ENCODE results near the gene GFRAL.
"Not testable (repeated sequence)": the region's sequence is repeated elsewhere in the genome, so short reads cannot be mapped to it uniquely, and the experiment has no call there.

The GFRAL gene, protein sequence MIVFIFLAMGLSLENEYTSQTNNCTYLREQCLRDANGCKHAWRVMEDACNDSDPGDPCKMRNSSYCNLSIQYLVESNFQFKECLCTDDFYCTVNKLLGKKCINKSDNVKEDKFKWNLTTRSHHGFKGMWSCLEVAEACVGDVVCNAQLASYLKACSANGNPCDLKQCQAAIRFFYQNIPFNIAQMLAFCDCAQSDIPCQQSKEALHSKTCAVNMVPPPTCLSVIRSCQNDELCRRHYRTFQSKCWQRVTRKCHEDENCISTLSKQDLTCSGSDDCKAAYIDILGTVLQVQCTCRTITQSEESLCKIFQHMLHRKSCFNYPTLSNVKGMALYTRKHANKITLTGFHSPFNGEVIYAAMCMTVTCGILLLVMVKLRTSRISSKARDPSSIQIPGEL

GRCh38 chr6:55327169-55327568, at the start of gene GFRAL:
Gene GFRAL, plus strand, starts transcription at chr6:55327469. Its CDS starts 86 bp downstream, at chr6:55327555.
- DNase-seq = no peak

GRCh38 chr6:55277646-55278045, 49.6 kb upstream of the GFRAL start:
- no peak for DNase-seq

DNA sequence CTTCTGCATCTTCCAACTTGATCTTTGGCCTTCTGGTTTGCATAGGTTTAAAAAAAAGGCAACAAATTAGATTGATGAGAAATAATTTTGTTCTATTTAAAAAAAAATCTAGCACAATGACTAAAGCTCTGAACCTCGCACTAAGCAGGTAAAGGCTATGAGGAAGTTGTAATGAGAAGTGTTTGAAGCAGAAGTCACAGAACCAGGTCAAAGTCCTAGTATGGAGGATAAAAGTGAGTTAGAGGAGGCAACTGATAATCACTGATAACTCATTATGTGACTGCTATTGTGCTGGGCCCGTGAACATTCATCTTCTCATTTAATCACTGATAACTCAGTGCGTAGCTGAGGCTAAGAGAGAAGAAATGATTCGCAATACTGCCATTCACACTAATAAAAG, 46.1 kb upstream of the GFRAL start:
- no peak for DNase-seq

- DNase-seq = no peak
Measured at GRCh38 chr6:55282115-55282514, 45.2 kb upstream of the GFRAL start.

GRCh38 chr6:55286824-55287223, 40.4 kb upstream of the GFRAL start:
- no peak for DNase-seq

GRCh38 chr6:55290736-55291135, 36.5 kb upstream of the GFRAL start:
- no peak for DNase-seq

DNA sequence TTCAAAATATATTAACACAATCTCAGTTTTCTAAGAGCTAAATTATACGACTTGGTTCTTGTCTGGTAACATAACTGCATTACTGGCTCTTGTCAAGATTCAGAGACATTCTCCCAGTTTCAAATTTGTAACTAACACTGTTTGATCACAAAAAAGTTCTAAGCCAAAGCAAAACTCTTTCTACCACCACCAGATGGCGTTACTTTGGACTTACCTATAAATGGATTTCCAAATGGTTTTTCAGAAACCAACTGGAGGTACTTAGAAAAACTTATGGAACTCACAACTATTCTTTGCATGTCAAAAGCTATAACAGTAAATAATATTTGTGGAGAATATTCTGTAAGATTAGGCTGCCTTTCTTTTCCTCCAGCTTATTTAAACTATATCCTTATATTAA, 34.2 kb upstream of the GFRAL start:
- no peak for DNase-seq

GRCh38 chr6:55297214-55297613, 30.1 kb upstream of the GFRAL start:
- DNase-seq = not testable (repeated sequence)

DNA sequence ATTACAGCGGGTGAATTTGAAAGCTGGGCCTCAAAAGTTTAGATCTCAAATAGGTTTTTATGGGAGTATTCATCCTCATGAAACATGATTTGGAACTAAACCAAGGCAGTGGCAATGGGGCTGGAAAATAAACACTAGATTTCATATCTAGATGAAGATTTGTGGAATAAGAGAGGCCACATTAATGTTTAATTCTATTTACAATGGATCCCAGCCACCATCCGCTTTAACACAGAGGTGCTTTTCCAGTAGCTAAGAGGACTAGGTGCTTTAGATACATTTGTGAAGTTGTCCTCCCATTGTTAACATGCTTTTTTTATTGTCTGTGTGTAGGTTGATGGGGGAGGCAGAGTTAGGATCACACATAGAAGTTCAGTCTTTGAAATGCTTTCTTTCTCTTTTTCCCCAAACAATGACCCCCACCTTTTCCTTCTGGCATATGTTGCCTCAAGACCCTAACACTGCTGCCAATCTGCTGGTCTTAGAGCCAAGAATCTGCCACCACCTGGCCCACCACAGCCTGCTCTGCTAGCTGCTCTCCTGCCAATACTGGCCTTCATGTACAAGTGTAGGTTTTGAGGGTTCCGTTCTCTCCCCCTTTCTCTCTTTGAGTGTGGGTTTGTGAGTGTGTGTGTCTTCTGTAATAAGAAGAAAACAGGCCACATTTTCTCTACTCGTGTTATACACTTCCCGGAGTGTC, 27.8 kb upstream of the GFRAL start:
- peak; percentile 96 for DNase-seq

DNA sequence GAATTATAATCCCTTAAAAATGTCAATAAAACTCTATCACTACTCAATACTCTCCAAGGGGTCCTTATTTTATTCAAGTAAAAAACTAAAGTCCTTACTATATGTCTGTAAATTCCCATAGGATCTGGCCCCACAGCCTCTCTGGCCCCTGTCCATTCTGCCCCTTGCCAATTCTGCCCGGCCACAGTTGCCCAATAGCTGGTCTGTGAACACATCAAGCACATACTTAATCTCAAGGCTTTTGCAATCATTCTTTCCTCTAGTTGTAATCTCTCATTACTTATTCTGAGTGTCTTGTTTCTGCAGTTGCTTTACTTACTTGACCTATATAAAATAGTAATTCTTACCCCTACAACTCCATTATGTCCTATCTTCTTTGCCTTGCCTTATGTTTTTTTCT, 22.5 kb upstream of the GFRAL start:
- no peak for DNase-seq

GRCh38 chr6:55319961-55320695, 7.1 kb upstream of the GFRAL start:
- DNase-seq = no peak

DNA sequence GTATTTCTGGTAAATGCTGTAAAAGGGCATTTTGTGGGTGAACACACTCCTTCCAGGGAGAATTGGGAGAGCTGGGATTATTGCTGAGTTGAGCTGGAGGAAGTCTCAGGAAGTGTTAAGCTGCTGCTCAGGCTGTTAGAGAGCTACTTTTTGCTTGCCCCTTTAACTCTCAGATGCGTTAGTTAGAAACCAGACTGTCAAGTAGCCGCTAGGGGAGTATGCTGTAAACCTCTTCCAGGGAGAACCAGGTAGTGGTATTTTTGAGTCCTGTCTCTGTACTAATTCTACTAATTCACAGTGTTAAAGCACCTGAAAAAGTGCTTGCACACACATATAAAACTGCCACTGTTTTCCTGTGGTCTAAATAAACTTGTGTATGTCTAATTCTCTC, 6.6 kb upstream of the GFRAL start:
- DNase-seq = no peak

GRCh38 chr6:55377150-55377549, 49.9 kb downstream of the GFRAL start:
- no peak for DNase-seq

DNA sequence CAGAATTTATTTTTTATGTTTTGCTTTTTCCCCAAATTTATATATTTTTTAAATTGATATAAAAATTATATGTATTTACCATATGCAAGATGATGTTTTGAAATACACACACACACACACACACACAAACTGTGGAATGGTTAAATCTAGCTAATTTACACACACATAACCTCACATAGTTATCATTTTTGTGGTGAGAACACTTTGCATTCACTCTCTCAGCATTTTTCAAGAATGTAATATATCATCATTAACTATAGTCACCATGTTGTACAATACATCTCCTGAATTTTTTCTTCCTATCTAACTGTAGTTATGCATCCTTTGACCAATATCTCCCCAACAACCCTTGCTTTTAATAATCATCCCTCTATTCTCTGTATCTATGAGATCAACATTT, 52.2 kb downstream of the GFRAL start:
- no peak for DNase-seq

DNA sequence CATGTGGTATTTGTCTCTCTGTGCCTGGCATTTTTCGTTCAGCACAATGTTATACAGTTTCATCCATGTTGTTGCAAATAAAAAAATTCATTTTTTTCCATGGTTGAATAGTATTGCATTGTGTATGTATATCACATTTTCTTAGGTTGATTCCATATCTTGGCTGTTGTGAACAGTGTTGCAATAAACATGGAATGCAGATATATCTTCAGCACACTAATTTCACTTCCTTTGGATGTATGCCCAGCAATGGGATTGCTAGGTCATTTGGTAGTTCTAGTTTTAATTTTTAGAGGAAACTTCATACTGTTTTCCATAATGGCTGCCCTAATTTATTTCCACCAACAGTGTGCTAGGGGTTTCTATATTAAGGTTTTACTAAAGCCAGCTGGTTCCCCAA, 52.6 kb downstream of the GFRAL start:
- DNase-seq = no peak

- DNase-seq = no peak
Measured at GRCh38 chr6:55388211-55388610, 60.9 kb downstream of the GFRAL start.

- DNase-seq = no peak
Measured at GRCh38 chr6:55395871-55396270, 68.6 kb downstream of the GFRAL start.

GRCh38 chr6:55397986-55398385, 70.7 kb downstream of the GFRAL start:
- no peak for DNase-seq

GRCh38 chr6:55399351-55399750, 72.1 kb downstream of the GFRAL start:
- no peak for DNase-seq

DNA sequence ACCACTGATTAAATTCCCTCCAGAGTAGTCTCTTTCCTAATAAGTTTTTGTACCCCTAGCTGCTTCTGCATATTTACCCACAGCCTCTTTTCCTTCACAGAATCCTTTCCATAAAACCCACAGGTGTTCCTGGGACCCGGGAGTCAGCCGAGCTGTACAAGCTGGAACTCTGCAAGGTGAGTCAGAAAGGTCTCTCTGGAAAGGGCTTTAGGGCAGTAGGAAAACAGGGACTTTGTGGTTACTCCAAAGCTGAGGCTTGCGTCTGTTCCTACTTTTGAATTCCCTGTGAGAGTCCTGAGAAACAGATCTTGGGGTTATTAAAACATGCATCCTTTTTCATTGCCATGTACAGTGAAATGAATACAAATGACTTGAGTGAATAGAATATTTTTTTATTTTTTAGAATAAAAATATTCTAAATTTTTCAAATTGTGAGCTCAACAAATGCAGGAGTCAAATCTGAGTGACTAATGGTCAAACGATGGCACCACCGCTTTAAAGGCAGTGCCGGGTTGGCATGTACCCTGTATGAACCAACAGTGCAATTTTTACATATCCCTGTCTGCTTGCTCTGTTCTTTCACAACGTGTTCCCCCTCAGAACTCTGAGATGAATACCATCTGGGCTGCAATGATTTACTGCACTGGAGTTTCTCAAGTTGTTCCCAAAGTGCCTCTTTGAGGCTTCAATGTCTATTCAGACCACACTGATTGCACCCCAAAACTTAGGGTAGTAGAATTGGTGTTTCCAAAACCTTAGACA, 78.4 kb downstream of the GFRAL start:
- no peak for DNase-seq

DNA sequence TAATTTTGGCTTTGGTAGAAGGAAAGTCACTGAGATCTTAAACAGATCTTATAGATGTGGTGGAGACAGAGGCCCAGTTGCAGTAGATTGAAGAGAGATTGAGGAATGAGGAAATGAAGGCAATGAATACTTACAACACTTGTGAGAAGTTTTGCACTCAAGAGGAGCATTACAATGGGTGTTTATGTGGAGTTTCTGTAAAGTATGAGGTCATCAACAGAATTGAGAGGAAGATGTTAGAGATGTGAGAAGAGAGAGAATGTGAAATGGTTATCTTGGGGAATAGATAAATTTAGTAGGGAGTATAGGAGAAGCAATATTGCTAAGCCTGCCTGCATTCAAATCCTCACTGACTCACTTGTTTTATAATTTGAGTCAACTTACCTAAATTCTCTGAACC, 83.4 kb downstream of the GFRAL start:
- DNase-seq = no peak

DNA sequence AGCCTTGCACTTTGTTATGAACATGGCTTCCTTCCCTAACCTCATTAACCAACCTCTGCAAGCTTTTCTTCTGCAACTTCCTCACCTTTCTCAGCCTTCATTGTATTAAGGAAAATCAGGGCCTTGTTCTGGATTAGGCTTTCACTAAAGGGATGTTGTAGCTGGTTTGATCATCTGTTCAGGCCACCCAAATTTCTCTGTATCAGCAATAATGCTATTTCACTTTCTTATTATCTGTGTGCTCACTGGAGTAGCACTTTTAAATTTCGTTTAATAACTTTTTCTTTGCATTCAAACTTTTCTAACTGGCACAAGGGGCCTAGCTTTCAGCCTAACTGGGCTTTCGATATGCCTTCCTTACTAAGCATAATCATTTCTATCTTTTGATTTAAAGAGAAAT, 96.7 kb downstream of the GFRAL start:
- DNase-seq = no peak

Measured in NCI-H1092 treated with DMSO at 0.1 percent for 48 hours (cell line).